Measurements from ENCODE around the gene KNDC1.
"Not testable (repeated sequence)": the region's sequence is repeated elsewhere in the genome, so short reads cannot be mapped to it uniquely, and the experiment has no call there.

KNDC1 gene

GRCh38 chr10:133140417-133141143 lies 19.4 kb upstream of the KNDC1 start:
- no peak for DNase-seq (ENCODE audit: low read depth)

GRCh38 chr10:133141144-133141957 lies 18.7 kb upstream of the KNDC1 start:
- DNase-seq (ENCODE audit: low read depth) = no peak

- no peak for DNase-seq (ENCODE audit: low read depth)
Measured at GRCh38 chr10:133141958-133142340, 18.1 kb upstream of the KNDC1 start.

- DNase-seq (ENCODE audit: low read depth) = no peak
Measured at GRCh38 chr10:133142523-133143199, 17.4 kb upstream of the KNDC1 start.

- no peak for DNase-seq (ENCODE audit: low read depth)
Measured at GRCh38 chr10:133143200-133143533, 16.9 kb upstream of the KNDC1 start.

- no peak for DNase-seq (ENCODE audit: low read depth)
Measured at GRCh38 chr10:133143546-133143945, 16.5 kb upstream of the KNDC1 start.

- DNase-seq (ENCODE audit: low read depth) = no peak
Measured at GRCh38 chr10:133144771-133145170, 15.2 kb upstream of the KNDC1 start.

- DNase-seq (ENCODE audit: low read depth) = no peak
Measured at GRCh38 chr10:133150226-133150625, 9.8 kb upstream of the KNDC1 start.

- no peak for DNase-seq (ENCODE audit: low read depth)
Measured at GRCh38 chr10:133150656-133151055, 9.4 kb upstream of the KNDC1 start.

GRCh38 chr10:133151071-133151470 lies 8.9 kb upstream of the KNDC1 start:
- DNase-seq (ENCODE audit: low read depth) = not testable (repeated sequence)

- no peak for DNase-seq (ENCODE audit: low read depth)
Measured at GRCh38 chr10:133151543-133151972, 8.5 kb upstream of the KNDC1 start.

GRCh38 chr10:133154411-133154810 lies 5.6 kb upstream of the KNDC1 start:
- DNase-seq (ENCODE audit: low read depth) = no peak

- no peak for DNase-seq (ENCODE audit: low read depth)
Measured at GRCh38 chr10:133154996-133155778, 4.8 kb upstream of the KNDC1 start.

GRCh38 chr10:133156674-133157579 lies 3.1 kb upstream of the KNDC1 start:
- no peak for DNase-seq (ENCODE audit: low read depth)

- no peak for DNase-seq (ENCODE audit: low read depth)
Measured at GRCh38 chr10:133157662-133158436, 2.2 kb upstream of the KNDC1 start.

- DNase-seq (ENCODE audit: low read depth) = no peak
Measured at GRCh38 chr10:133158437-133158755, 1.6 kb upstream of the KNDC1 start.

- DNase-seq (ENCODE audit: low read depth) = no peak
Measured at GRCh38 chr10:133158756-133159610, 1.0 kb upstream of the KNDC1 start.

- DNase-seq (ENCODE audit: low read depth) = no peak
Measured at GRCh38 chr10:133159611-133159949, 439 bp upstream of the KNDC1 start.

GRCh38 chr10:133160826-133161471 lies 930 bp downstream of the KNDC1 start:
- DNase-seq (ENCODE audit: low read depth) = no peak
